K562 (cell line): ENCODE measurements around the gene EZH2. TPM values are rescaled to one million over a fixed set of nuclear protein-coding genes. Genes with fewer than 3 reads are reported as not detected.

Source experiments
- ATAC-seq: fragments of 200-7000 bp; cut with Tn5 transposase; 3 replicates; pipeline ENCODE4 v1.9.1; 2020; ENCODE audit warnings: moderate library complexity
- BruUV-seq: library from RNA; stranded (reverse); fragments of 400-500 nt; replicated peaks from 2 replicates; lab custom pipeline; 2021; lab: Mats Ljungman, UMichigan
- CTCF ChIA-PET: fragments of 300-600 bp; formaldehyde crosslinking; extraction: SDS; loops from one replicate; lab custom pipeline; 2021; ENCODE audit warnings: low intra/inter-chr PET ratio; lab: Yijun Ruan, JAX
- POLR2A ChIA-PET: fragments of 300-600, 350-650 bp; sonication (Branson Sonifier 250); formaldehyde crosslinking; extraction: SDS; loops from one replicate; lab custom pipeline; 2021; ENCODE audit warnings: antibody characterized with exemption, inconsistent platforms; lab: Yijun Ruan, JAX
- DNase-seq, 4 experiments: peaks; one replicate each; pipeline versions ENCODE4 v3.0.0 to v3.0.0-alpha.2; 2011 to 2018; ENCODE audit warnings: low spot score in 3 of 4, mixed read lengths in 3 of 4; ENCODE audit errors: extremely low read depth in 1 of 4
- FAIRE-seq: peaks from 2 replicates; lab custom pipeline; 2011; peaks lifted over from hg19 to GRCh38; lab: Jason Lieb, UNC
- H2AFZ ChIP-seq: 2 replicates; pipeline ENCODE4 v1.6.0; 2011; ENCODE audit warnings: low read depth, low read length, control low read depth, inconsistent platforms
- H3K27ac ChIP-seq: fragments of 200-600 bp; 3 replicates; pipeline ENCODE4 v1.8.0; 2011; ENCODE audit warnings: low read depth, mild to moderate bottlenecking, control low read depth, inconsistent platforms, low read length, moderate library complexity, mixed read lengths; ENCODE audit errors: extremely low read depth
- H3K27me3 ChIP-seq, 2 experiments: fragments of 300-600 bp in 1 of 2; 2 replicates in 1 of 2; 3 replicates in 1 of 2; pipeline versions ENCODE4 v1.6.0 to v1.8.0; 2011; ENCODE audit warnings: inconsistent platforms in 2 of 2, low read length in 2 of 2, mild to moderate bottlenecking in 1 of 2, mixed read lengths in 1 of 2, moderate library complexity in 1 of 2; ENCODE audit not compliant: control insufficient read depth in 2 of 2, insufficient read depth in 2 of 2
- H3K36me3 ChIP-seq: fragments of 300-600 bp; 3 replicates; pipeline ENCODE4 v1.8.0; 2011; ENCODE audit warnings: mild to moderate bottlenecking, low read length, inconsistent platforms; ENCODE audit not compliant: control insufficient read depth, insufficient read depth
- H3K4me1 ChIP-seq, 2 experiments: fragments of 200-600 bp in 1 of 2; replicated peaks in 1 of 2; 2 replicates in 1 of 2; 3 replicates in 1 of 2; pipeline versions ENCODE4 v1.5.1 to v1.8.0; 2011; ENCODE audit warnings: inconsistent platforms in 2 of 2, low read length in 2 of 2, mild to moderate bottlenecking in 1 of 2, mixed read lengths in 1 of 2, moderate library complexity in 1 of 2; ENCODE audit not compliant: control insufficient read depth in 2 of 2, insufficient read depth in 2 of 2
- H3K4me2 ChIP-seq: 2 replicates; pipeline ENCODE4 v1.6.1; 2011; ENCODE audit warnings: low read length, control low read depth, inconsistent platforms, mixed read lengths; ENCODE audit not compliant: insufficient read depth
- H3K4me3 ChIP-seq: fragments of 200-600 bp; sonication (generic), shearing (Covaris generic); 2 replicates; pipeline ENCODE4 v1.5.1; 2016; ENCODE audit warnings: control low read depth, inconsistent platforms
- H3K79me2 ChIP-seq: fragments of 200-600 bp; 3 replicates; pipeline ENCODE4 v1.8.0; 2011; ENCODE audit warnings: low read length, inconsistent platforms; ENCODE audit not compliant: control insufficient read depth, insufficient read depth
- H3K9ac ChIP-seq, 2 experiments: 2 replicates each; pipeline versions ENCODE4 v1.6.0 to v1.6.1; 2011; ENCODE audit warnings: low read depth in 2 of 2, low read length in 2 of 2, control low read depth in 1 of 2, inconsistent platforms in 1 of 2, mild to moderate bottlenecking in 1 of 2, mixed read lengths in 1 of 2; ENCODE audit not compliant: insufficient read depth in 1 of 2
- H3K9me1 ChIP-seq: one replicate; pipeline ENCODE4 v1.6.0; 2011; ENCODE audit warnings: inconsistent platforms, mild to moderate bottlenecking, low read length, moderate library complexity; ENCODE audit not compliant: control insufficient read depth, insufficient read depth
- H3K9me3 ChIP-seq: replicated peaks from 2 replicates; pipeline ENCODE4 v1.5.1; 2011; ENCODE audit warnings: low read depth, low read length, inconsistent platforms; ENCODE audit not compliant: control insufficient read depth, insufficient read depth
- H4K20me1 ChIP-seq: replicated peaks from 2 replicates; pipeline ENCODE4 v1.6.1; 2011; ENCODE audit warnings: low read length, inconsistent platforms, mixed read lengths; ENCODE audit not compliant: control insufficient read depth, insufficient read depth
- CBX2 ChIP-seq: fragments of 200-600 bp; sonication (generic); IDR thresholded peaks from one replicate; pipeline ENCODE4 v1.6.1; 2012; ENCODE audit warnings: mild to moderate bottlenecking, low read length, inconsistent platforms; ENCODE audit not compliant: insufficient read depth, poor library complexity, severe bottlenecking
- CEBPB ChIP-seq: fragments of 450-650 bp; IDR thresholded peaks from 2 replicates; pipeline ENCODE4 v1.6.1; 2016; ENCODE audit warnings: missing genetic modification characterization, missing compliant biosample characterization
- FOXM1 ChIP-seq, 2 experiments: fragments of 450-650 bp in 1 of 2; sonication (generic) in 1 of 2; formaldehyde crosslinking in 1 of 2; IDR thresholded peaks; 2 replicates each; pipeline versions ENCODE4 v1.6.1 to v1.9.0; 2017 to 2022; ENCODE audit warnings: low read depth in 2 of 2, mild to moderate bottlenecking in 2 of 2, missing genetic modification reagents in 1 of 2, moderate library complexity in 1 of 2
- KAT8 ChIP-seq: fragments of 450-650 bp; IDR thresholded peaks from 2 replicates; pipeline ENCODE4 v1.6.1; 2016; ENCODE audit warnings: low read depth, mild to moderate bottlenecking
- NBN ChIP-seq: fragments of 450-650 bp; IDR thresholded peaks from 2 replicates; pipeline ENCODE4 v1.6.1; 2016; ENCODE audit warnings: low read depth, mild to moderate bottlenecking
- PTBP1 ChIP-seq: fragments of 200-400 bp; formaldehyde crosslinking; IDR thresholded peaks from 2 replicates; pipeline ENCODE4 v1.6.1; 2017; ENCODE audit warnings: low read depth, low read length
- RBM34 ChIP-seq: fragments of 200-400 bp; formaldehyde crosslinking; IDR thresholded peaks from 2 replicates; pipeline ENCODE4 v1.6.1; 2018; ENCODE audit warnings: low read length, borderline replicate concordance; ENCODE audit not compliant: insufficient read depth
- SRSF3 ChIP-seq: fragments of 200-400 bp; formaldehyde crosslinking; IDR thresholded peaks from 2 replicates; pipeline ENCODE4 v1.6.1; 2016; ENCODE audit warnings: mild to moderate bottlenecking, low read length, moderate library complexity; ENCODE audit not compliant: insufficient read depth
- TEAD1 ChIP-seq, 2 experiments: fragments of 450-650 bp in 1 of 2; sonication (generic) in 1 of 2; formaldehyde crosslinking; IDR thresholded peaks; 2 replicates each; pipeline versions ENCODE4 v1.4.0 to v1.8.0; 2020 to 2022; ENCODE audit warnings: mild to moderate bottlenecking in 2 of 2, missing genetic modification reagents in 1 of 2
- TOE1 ChIP-seq, 2 experiments: fragments of 450-650 bp in 1 of 2; sonication (generic) in 1 of 2; formaldehyde crosslinking in 1 of 2; IDR thresholded peaks; 2 replicates each; pipeline versions ENCODE4 v1.7.1 to v1.8.0; 2016 to 2022; ENCODE audit warnings: borderline replicate concordance in 2 of 2, mild to moderate bottlenecking in 2 of 2, antibody characterized with exemption in 1 of 2, inconsistent platforms in 1 of 2, low read depth in 1 of 2, missing genetic modification reagents in 1 of 2, moderate library complexity in 1 of 2
- ZNF282 ChIP-seq: sonication (generic); formaldehyde crosslinking; IDR thresholded peaks from 2 replicates; pipeline ENCODE4 v1.8.1; 2023; ENCODE audit warnings: missing genetic modification reagents
- ZNF324 ChIP-seq: fragments of 250-450 bp; sonication (Bioruptor Pico); IDR thresholded peaks from 2 replicates; pipeline ENCODE4 v1.4.0; 2020; ENCODE audit warnings: mild to moderate bottlenecking
- WGBS: fragments of 100-300 bp; shearing (Covaris generic); methylation state at CpG from one replicate; pipeline ENCODE4 v1.1.6; 2016; ENCODE audit warnings: low coverage, mixed read lengths; ENCODE audit not compliant: insufficient coverage; ENCODE audit errors: missing lambda C conversion rate; 5-methylcytosine and 5-hydroxymethylcytosine counted together
- in situ Hi-C: fragments of 300-500 bp; cut with MboI; formaldehyde crosslinking; loops from 4 replicates; pipeline ENCODE4 v1.15.0; 2018; ENCODE audit warnings: inconsistent platforms, mixed read lengths
- intact Hi-C: fragments of 100-400 bp; cut with micrococcal nuclease; formaldehyde crosslinking; loops from 2 replicates; pipeline ENCODE4 v1.14.2; 2022
- polyA plus RNA-seq, 8 experiments: library from polyadenylated mRNA; depleted of rRNA in 4 of 8; stranded (reverse) in 5 of 8; unstranded in 3 of 8; fragments of >200 nt; fragmentation: Nextera tagmentation in 2 of 8; fragmentation: Illumina TruSeq in 1 of 8; extraction: Ambion mirVana in 2 of 8; extraction: Trizol in 1 of 8; gene quantifications; 2 replicates each; pipeline versions ENCODE4 v1.2.1 to v1.2.3, GENCODE V29; 2011 to 2014; ENCODE audit warnings: inconsistent platforms in 1 of 8, missing spikeins in 1 of 8
- total RNA-seq, 7 experiments: library from RNA; depleted of rRNA in 6 of 7; stranded (reverse); fragments of >200 nt in 6 of 7; fragmentation: Illumina TruSeq in 2 of 7; extraction: Trizol in 2 of 7; gene quantifications; 2 replicates each; pipeline versions ENCODE4 v1.2.1 to v1.2.3, GENCODE V29; 2011 to 2021; ENCODE audit warnings: low replicate concordance in 1 of 7
- TF ChIP-seq, protein P1 (sequence below): fragments of 250-450 bp; sonication (Bioruptor Pico); IDR thresholded peaks from 2 replicates; pipeline ENCODE4 v1.5.0; 2022; ENCODE audit warnings: mild to moderate bottlenecking
- TF ChIP-seq, protein P2 (sequence below): sonication (generic); formaldehyde crosslinking; IDR thresholded peaks from 2 replicates; pipeline ENCODE4 v1.8.0; 2022; ENCODE audit warnings: mild to moderate bottlenecking, missing genetic modification reagents

Gene EZH2
- total and polyA plus RNA-seq, 9 of the 15 experiments (the other 6 are each of a cell fraction or from before 2014, with no cell fraction given) = 48.7 to 175 (median 98.6) TPM

- no peak for TF ChIP-seq SRSF3
- TF ChIP-seq, protein P1, sequence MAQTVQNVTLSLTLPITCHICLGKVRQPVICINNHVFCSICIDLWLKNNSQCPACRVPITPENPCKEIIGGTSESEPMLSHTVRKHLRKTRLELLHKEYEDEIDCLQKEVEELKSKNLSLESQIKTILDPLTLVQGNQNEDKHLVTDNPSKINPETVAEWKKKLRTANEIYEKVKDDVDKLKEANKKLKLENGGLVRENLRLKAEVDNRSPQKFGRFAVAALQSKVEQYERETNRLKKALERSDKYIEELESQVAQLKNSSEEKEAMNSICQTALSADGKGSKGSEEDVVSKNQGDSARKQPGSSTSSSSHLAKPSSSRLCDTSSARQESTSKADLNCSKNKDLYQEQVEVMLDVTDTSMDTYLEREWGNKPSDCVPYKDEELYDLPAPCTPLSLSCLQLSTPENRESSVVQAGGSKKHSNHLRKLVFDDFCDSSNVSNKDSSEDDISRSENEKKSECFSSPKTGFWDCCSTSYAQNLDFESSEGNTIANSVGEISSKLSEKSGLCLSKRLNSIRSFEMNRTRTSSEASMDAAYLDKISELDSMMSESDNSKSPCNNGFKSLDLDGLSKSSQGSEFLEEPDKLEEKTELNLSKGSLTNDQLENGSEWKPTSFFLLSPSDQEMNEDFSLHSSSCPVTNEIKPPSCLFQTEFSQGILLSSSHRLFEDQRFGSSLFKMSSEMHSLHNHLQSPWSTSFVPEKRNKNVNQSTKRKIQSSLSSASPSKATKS (CRISPR knock-in tag) = no peak
- TF ChIP-seq, all 486 proteins: peak for 17
These were observed 90.5 kb downstream of the EZH2 start (continued) for GRCh38 chr7:148793590-148793989.

DNA sequence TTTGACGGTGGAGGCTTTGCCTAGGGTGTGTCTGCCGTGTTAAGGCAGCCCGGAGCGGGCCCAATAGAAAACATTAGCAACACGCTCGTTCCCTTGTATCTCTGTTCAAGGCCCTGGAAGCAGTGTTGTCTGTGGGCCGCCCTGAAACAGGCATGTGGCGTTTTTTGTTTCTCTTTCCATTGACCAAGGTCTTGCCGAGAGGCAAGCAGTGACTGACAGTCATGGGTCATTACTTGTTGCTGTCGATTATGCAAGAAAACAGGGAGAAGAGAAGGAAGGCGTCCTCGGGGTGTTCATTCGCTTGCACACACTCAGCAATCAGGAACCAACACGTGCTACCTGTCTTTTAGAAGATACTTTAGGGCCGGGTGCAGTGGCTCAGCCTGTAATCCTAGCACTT lies 92.5 kb downstream of the EZH2 start:
- in situ Hi-C loops = no loop called here
- Histone ChIP-seq H3K27me3 (no peaks in the 10 kb centered on the region), H3K36me3 (peaks cover 92% of the 10 kb centered on the region), H3K9me3 (peaks cover 4% of the 10 kb centered on the region; the same call in 1 of the 2 replicates), H4K20me1 (no peaks in the 10 kb centered on the region), H3K27ac (no peak overlapping the region), H3K79me2 (no peaks in the 10 kb centered on the region), H3K4me3 (no peak overlapping the region), H3K9ac (no peak overlapping the region), H3K4me2 (no peak overlapping the region), H3K9me1 (no peaks in the 10 kb centered on the region), H3K4me1 (peaks cover 0 to 2% of the 10 kb centered on the region in 2 experiments; a peak in 2 of 5 replicates), H2AFZ (no peak overlapping the region)
- no TSS peak for BruUV-seq
- DNase-seq (no peak), ATAC-seq (no peak), FAIRE-seq (no peak)
- WGBS = 93% methylated on average over 15 of the region's 15 CpGs
- CTCF ChIA-PET = no interaction called here
- intact Hi-C loops = loop anchor here (5.0 kb wide), 1 partner anchor 89 kb away; no protein-coding TSS in a partner anchor
- POLR2A ChIA-PET = interaction anchor here (1.5 kb wide), 1 partner anchor 14 kb away, joined by 4 read pairs; no protein-coding TSS in a partner anchor
- TF ChIP-seq PTBP1 (no peak), KAT8 (no peak), ZNF324 (CRISPR knock-in tag) (no peak), CEBPB (no peak), RBM34 (no peak), CBX2 (no peak), ZNF282 (no peak), TEAD1 (CRISPR knock-in tag; IDR thresholded peaks at IDR 0.05) (no peak), NBN (no peak), TOE1 (IDR thresholded peaks at IDR 0.05; ENCODE audit: borderline replicate concordance) (no peak), TOE1 (CRISPR knock-in tag; IDR thresholded peaks at IDR 0.05; ENCODE audit: borderline replicate concordance, low read depth) (no peak), FOXM1 (IDR thresholded peaks at IDR 0.05; ENCODE audit: low read depth) (no peak), FOXM1 (CRISPR knock-in tag; IDR thresholded peaks at IDR 0.05; ENCODE audit: low read depth) (no peak)
- TF ChIP-seq, protein P2, sequence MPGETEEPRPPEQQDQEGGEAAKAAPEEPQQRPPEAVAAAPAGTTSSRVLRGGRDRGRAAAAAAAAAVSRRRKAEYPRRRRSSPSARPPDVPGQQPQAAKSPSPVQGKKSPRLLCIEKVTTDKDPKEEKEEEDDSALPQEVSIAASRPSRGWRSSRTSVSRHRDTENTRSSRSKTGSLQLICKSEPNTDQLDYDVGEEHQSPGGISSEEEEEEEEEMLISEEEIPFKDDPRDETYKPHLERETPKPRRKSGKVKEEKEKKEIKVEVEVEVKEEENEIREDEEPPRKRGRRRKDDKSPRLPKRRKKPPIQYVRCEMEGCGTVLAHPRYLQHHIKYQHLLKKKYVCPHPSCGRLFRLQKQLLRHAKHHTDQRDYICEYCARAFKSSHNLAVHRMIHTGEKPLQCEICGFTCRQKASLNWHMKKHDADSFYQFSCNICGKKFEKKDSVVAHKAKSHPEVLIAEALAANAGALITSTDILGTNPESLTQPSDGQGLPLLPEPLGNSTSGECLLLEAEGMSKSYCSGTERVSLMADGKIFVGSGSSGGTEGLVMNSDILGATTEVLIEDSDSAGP (CRISPR knock-in tag) = no peak
